Endothelial cell of umbilical vein (primary cell): ENCODE measurements around the gene TMOD2. TPM values are rescaled to one million over a fixed set of nuclear protein-coding genes. Genes with fewer than 3 reads are reported as not detected.

Source experiments
- BruUV-seq: library from RNA; stranded (reverse); fragments of 400-500 nt; replicated peaks from 2 replicates; lab custom pipeline; 2021; lab: Mats Ljungman, UMichigan
- CTCF ChIA-PET: fragments of 300-600, 350-600 bp; sonication (Branson Sonifier 250); formaldehyde crosslinking; loops from one replicate; lab custom pipeline; 2021; ENCODE audit warnings: antibody characterized with exemption, inconsistent platforms; lab: Charles Lee
- POLR2A ChIA-PET: fragments of 300-600, 350-600 bp; sonication (Branson Sonifier 250); formaldehyde crosslinking; loops from one replicate; lab custom pipeline; 2021; ENCODE audit warnings: antibody characterized with exemption, inconsistent platforms; lab: Charles Lee
- DNase-seq: peaks from one replicate; pipeline ENCODE4 v3.0.0-alpha.2; 2011; ENCODE audit warnings: low read depth, low spot score
- FAIRE-seq: peaks from 2 replicates; lab custom pipeline; 2011; peaks lifted over from hg19 to GRCh38; lab: Jason Lieb, UNC
- H2AFZ ChIP-seq: 2 replicates; pipeline ENCODE4 v1.6.0; 2012; ENCODE audit warnings: low read depth, low read length, control low read depth, inconsistent platforms
- H3K27ac ChIP-seq: 2 replicates; pipeline ENCODE4 v1.5.1; 2011; ENCODE audit warnings: low read depth, mild to moderate bottlenecking, control low read depth, low read length, moderate library complexity; ENCODE audit not compliant: insufficient read depth
- H3K27me3 ChIP-seq, 2 experiments: 2 replicates each; pipeline versions ENCODE4 v1.6.0 to v1.6.1; 2011; ENCODE audit warnings: low read length in 2 of 2, mixed read lengths in 1 of 2; ENCODE audit not compliant: control insufficient read depth in 2 of 2, insufficient read depth in 2 of 2
- H3K36me3 ChIP-seq, 2 experiments: 2 replicates in 1 of 2; 3 replicates in 1 of 2; pipeline ENCODE4 v1.5.1; 2011; ENCODE audit warnings: low read length in 2 of 2, mild to moderate bottlenecking in 1 of 2, moderate library complexity in 1 of 2; ENCODE audit not compliant: control insufficient read depth in 2 of 2, insufficient read depth in 2 of 2; ENCODE audit errors: extremely low read depth in 1 of 2
- H3K4me1 ChIP-seq: 3 replicates; pipeline ENCODE4 v1.5.1; 2011; ENCODE audit warnings: mild to moderate bottlenecking, low read length; ENCODE audit not compliant: control insufficient read depth, insufficient read depth; ENCODE audit errors: extremely low read depth
- H3K4me2 ChIP-seq: 2 replicates; pipeline ENCODE4 v1.6.1; 2011; ENCODE audit warnings: low read length, control low read depth, mixed read lengths; ENCODE audit not compliant: insufficient read depth
- H3K4me3 ChIP-seq, 3 experiments: fragments of 200-600 bp in 1 of 3; sonication (generic), shearing (Covaris generic) in 1 of 3; replicated peaks in 1 of 3; 2 replicates each; pipeline ENCODE4 v1.5.1; 2011 to 2016; ENCODE audit warnings: control low read depth in 3 of 3, low read length in 3 of 3, mild to moderate bottlenecking in 2 of 3, inconsistent platforms in 1 of 3, low read depth in 1 of 3, moderate library complexity in 1 of 3; ENCODE audit not compliant: insufficient read depth in 1 of 3
- H3K79me2 ChIP-seq: 2 replicates; pipeline ENCODE4 v1.6.0; 2012; ENCODE audit warnings: low read length, inconsistent platforms; ENCODE audit not compliant: control insufficient read depth, insufficient read depth
- H3K9ac ChIP-seq: replicated peaks from 2 replicates; pipeline ENCODE3; 2011; ENCODE audit warnings: low read length, control low read depth; ENCODE audit not compliant: insufficient read depth; ENCODE audit errors: extremely low read depth
- H3K9me1 ChIP-seq: replicated peaks from 3 replicates; pipeline ENCODE4 v1.6.0; 2011; ENCODE audit warnings: mild to moderate bottlenecking, low read length; ENCODE audit not compliant: control insufficient read depth, insufficient read depth; ENCODE audit errors: extremely low read depth
- H3K9me3 ChIP-seq: replicated peaks from 2 replicates; pipeline ENCODE4 v1.5.1; 2012; ENCODE audit warnings: low read length, inconsistent platforms; ENCODE audit not compliant: control insufficient read depth, insufficient read depth
- H4K20me1 ChIP-seq: replicated peaks from 2 replicates; pipeline ENCODE3; 2011; ENCODE audit warnings: mild to moderate bottlenecking, low read length; ENCODE audit not compliant: control insufficient read depth, insufficient read depth; ENCODE audit errors: extremely low read depth
- EZH2 ChIP-seq: IDR thresholded peaks from 2 replicates; pipeline ENCODE4 v1.6.1; 2012; ENCODE audit warnings: borderline replicate concordance, low read depth, mild to moderate bottlenecking, moderate library complexity, low read length, inconsistent platforms; ENCODE audit not compliant: severe bottlenecking
- FOS ChIP-seq: IDR thresholded peaks from 2 replicates; pipeline ENCODE4 v1.6.1; 2011; ENCODE audit warnings: mild to moderate bottlenecking, low read length, moderate library complexity, borderline replicate concordance; ENCODE audit not compliant: insufficient read depth
- GATA2 ChIP-seq: IDR thresholded peaks from 2 replicates; pipeline ENCODE4 v1.7.0; 2011; ENCODE audit warnings: low read depth, mild to moderate bottlenecking, moderate library complexity, mixed read lengths, low read length; ENCODE audit not compliant: insufficient read length, insufficient read depth
- JUN ChIP-seq: IDR thresholded peaks from 2 replicates; pipeline ENCODE4 v1.6.1; 2011; ENCODE audit warnings: borderline replicate concordance, low read depth; ENCODE audit not compliant: insufficient read length, insufficient read depth
- MYC ChIP-seq: IDR thresholded peaks from one replicate; pipeline ENCODE4 v1.6.1; 2011; ENCODE audit warnings: mild to moderate bottlenecking, low read depth, low read length
- POLR2A ChIP-seq: IDR thresholded peaks from 2 replicates; pipeline ENCODE4 v1.6.1; 2012; ENCODE audit warnings: low read depth, mild to moderate bottlenecking, control low read depth, low read length
- POLR2AphosphoS5 ChIP-seq: IDR thresholded peaks from 2 replicates; pipeline ENCODE4 v1.6.1; 2012; ENCODE audit warnings: low read depth, mild to moderate bottlenecking, control low read depth, low read length, moderate library complexity; ENCODE audit not compliant: insufficient read depth
- dilution Hi-C: fragments of 300-500 bp; cut with MboI; formaldehyde crosslinking; loops from one replicate; pipeline ENCODE4 v1.15.0; 2019; ENCODE audit warnings: low sequenced_read_pairs; ENCODE audit not compliant: extremely low pct_ligation_motif_present
- intact Hi-C: fragments of 100-400 bp; cut with micrococcal nuclease; formaldehyde crosslinking; loops from one replicate; pipeline ENCODE4 v1.10.0; 2022
- polyA plus RNA-seq, 4 experiments: library from polyadenylated mRNA; depleted of rRNA in 3 of 4; stranded (reverse) in 3 of 4; unstranded in 1 of 4; fragments of >200 nt; gene quantifications; 2 replicates each; pipeline versions ENCODE4 v1.2.1 to v1.2.3, GENCODE V29; 2011 to 2012; ENCODE audit warnings: missing spikeins in 1 of 4
- total RNA-seq: library from RNA; stranded (reverse); gene quantifications from 2 replicates; pipeline ENCODE4 v1.2.3, GENCODE V29; 2021
- TF ChIP-seq, protein P1 (sequence below), 2 donors: IDR thresholded peaks; 1 replicate in 1 of 2; 2 replicates in 1 of 2; pipeline ENCODE4 v1.5.1; 2011; ENCODE audit warnings: low read length in 2 of 2, mild to moderate bottlenecking in 2 of 2, moderate library complexity in 2 of 2, control low read depth in 1 of 2, inconsistent platforms in 1 of 2, low read depth in 1 of 2; ENCODE audit not compliant: insufficient read depth in 1 of 2; ENCODE audit errors: extremely low read depth in 1 of 2
- TF ChIP-seq, protein P2 (sequence below): IDR thresholded peaks from 2 replicates; pipeline ENCODE4 v1.6.1; 2011; ENCODE audit not compliant: insufficient read depth, insufficient read length

The TMOD2 gene
- total and polyA plus RNA-seq, 2 donors (not counting 3 experiments of a cell fraction or from before 2014, with no cell fraction given) = 0.46 to 2.7 TPM

DNA sequence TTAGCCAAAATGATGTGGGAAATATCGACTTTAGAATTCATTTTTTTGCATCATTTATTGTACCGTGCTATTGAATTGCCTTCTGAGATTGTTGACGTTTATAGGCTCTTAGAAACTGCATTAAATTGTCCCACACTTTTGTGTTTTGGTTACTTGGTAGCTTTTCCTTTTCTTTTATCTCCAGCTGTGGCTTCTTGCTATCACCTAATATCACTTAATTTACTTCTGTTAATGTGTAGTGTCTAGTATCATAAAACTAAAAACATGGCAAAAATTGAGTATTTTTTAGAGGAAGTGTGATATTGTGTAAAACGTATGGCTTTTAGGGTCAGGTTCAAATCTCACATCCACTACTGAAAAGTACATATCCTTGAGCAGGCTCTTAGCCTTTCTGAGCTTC lies 89.3 kb downstream of the TMOD2 start:
- ChIA-PET POLR2A (interaction anchor here (0.5 kb wide), 1 partner anchor 49 kb away, joined by 3 read pairs; no protein-coding TSS in a partner anchor), CTCF (interaction anchor here (0.9 to 2.2 kb wide), 6 partner anchors 10 to 219 kb away, joined by 3 to 9 read pairs (median 3); no protein-coding TSS in a partner anchor)
- H3K4me1 ChIP-seq = peaks cover 72% of the 10 kb centered on the region

More for the DNA sequence above, 89.3 kb downstream of the TMOD2 start:
- Histone ChIP-seq H3K9me3 (no peaks in the 10 kb centered on the region), H3K27me3 (no peaks in the 10 kb centered on the region), H2AFZ (no peak overlapping the region), H3K79me2 (peaks cover 97% of the 10 kb centered on the region), H3K4me3 (no peak overlapping the region), H3K36me3 (no peaks in the 10 kb centered on the region), H3K27ac (no peak overlapping the region), H3K4me2 (no peak overlapping the region), H4K20me1 (no peaks in the 10 kb centered on the region), H3K9ac (no peak overlapping the region), H3K9me1 (no peaks in the 10 kb centered on the region)
- intact Hi-C loops = loop anchor here (1.0 kb wide), 1 partner anchor 8 kb away; no protein-coding TSS in a partner anchor
- no TSS peak for BruUV-seq
- FAIRE-seq = no peak
- dilution Hi-C loops = no loop called here
- TF ChIP-seq JUN = no peak
- TF ChIP-seq MYC = no peak
- TF ChIP-seq EZH2 = no peak
- TF ChIP-seq GATA2 = no peak
- TF ChIP-seq POLR2AphosphoS5 = no peak
- TF ChIP-seq POLR2A = no peak
- TF ChIP-seq, protein P1, sequence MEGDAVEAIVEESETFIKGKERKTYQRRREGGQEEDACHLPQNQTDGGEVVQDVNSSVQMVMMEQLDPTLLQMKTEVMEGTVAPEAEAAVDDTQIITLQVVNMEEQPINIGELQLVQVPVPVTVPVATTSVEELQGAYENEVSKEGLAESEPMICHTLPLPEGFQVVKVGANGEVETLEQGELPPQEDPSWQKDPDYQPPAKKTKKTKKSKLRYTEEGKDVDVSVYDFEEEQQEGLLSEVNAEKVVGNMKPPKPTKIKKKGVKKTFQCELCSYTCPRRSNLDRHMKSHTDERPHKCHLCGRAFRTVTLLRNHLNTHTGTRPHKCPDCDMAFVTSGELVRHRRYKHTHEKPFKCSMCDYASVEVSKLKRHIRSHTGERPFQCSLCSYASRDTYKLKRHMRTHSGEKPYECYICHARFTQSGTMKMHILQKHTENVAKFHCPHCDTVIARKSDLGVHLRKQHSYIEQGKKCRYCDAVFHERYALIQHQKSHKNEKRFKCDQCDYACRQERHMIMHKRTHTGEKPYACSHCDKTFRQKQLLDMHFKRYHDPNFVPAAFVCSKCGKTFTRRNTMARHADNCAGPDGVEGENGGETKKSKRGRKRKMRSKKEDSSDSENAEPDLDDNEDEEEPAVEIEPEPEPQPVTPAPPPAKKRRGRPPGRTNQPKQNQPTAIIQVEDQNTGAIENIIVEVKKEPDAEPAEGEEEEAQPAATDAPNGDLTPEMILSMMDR (IDR thresholded peaks at IDR 0.05; ENCODE audit: extremely low read depth in 1 of 2, insufficient read depth in 1 of 2, low read depth in 1 of 2, low read length in 2 of 2) = no peak
- TF ChIP-seq FOS = no peak
- TF ChIP-seq, protein P2, sequence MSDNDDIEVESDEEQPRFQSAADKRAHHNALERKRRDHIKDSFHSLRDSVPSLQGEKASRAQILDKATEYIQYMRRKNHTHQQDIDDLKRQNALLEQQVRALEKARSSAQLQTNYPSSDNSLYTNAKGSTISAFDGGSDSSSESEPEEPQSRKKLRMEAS = no peak
- DNase-seq = no peak
